LNCAP (cell line): ENCODE measurements around the gene CNOT11.

Source experiments
- TF ChIP-seq, protein P1 (sequence below): fragments of 450-650 bp; IDR thresholded peaks from 2 replicates; pipeline ENCODE4 v1.5.1; 2017; ENCODE audit warnings: mild to moderate bottlenecking

Gene CNOT11

DNA sequence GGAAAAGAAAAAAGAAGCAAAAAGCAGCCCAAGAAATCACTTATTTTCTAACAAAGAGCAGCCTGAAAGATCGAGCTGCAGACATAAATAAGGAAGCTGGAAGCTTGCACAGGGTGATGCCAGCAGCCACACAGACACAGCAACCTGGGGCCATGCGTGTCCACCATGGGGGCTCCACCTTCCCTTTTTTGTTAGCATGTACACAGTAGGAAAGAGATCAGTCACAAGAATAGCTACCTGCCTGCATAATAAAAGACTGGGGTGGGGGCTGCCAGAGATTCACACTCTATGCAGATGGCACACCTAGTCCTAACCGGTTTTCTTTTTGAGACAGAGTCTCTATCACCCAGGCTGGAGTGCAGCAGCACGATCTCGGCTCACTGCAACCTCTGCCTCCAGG, 2.9 kb upstream of the CNOT11 start:
- TF ChIP-seq, protein P1, sequence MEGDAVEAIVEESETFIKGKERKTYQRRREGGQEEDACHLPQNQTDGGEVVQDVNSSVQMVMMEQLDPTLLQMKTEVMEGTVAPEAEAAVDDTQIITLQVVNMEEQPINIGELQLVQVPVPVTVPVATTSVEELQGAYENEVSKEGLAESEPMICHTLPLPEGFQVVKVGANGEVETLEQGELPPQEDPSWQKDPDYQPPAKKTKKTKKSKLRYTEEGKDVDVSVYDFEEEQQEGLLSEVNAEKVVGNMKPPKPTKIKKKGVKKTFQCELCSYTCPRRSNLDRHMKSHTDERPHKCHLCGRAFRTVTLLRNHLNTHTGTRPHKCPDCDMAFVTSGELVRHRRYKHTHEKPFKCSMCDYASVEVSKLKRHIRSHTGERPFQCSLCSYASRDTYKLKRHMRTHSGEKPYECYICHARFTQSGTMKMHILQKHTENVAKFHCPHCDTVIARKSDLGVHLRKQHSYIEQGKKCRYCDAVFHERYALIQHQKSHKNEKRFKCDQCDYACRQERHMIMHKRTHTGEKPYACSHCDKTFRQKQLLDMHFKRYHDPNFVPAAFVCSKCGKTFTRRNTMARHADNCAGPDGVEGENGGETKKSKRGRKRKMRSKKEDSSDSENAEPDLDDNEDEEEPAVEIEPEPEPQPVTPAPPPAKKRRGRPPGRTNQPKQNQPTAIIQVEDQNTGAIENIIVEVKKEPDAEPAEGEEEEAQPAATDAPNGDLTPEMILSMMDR: no peak

DNA sequence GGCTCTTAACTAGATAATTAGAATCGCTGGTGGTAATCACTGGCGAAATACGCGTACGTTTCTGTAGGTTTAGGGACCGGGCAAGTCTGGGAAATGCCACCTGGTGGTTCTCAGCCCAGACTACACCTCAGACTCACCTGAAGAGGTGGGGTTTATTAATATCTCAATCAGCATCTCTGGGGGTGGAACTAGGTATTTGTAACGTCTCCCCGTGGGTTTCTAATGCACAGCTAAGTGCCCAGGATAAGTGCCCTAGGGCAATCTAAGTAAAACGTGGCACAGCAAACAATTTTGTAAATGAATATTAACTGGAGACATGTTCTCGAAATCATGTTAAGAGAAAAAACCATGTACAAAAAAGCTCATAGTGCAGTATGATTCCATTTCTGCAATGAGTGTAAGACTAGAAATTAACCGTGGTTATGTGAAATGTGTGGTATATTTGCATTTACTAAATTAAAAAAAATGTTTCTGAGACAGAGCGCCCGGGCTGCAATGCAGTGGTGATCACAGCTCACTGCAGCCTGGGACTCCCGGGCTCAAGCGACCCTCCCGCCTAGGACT, 760 bp upstream of the CNOT11 start:
- TF ChIP-seq, protein P1: peak; percentile 61

DNA sequence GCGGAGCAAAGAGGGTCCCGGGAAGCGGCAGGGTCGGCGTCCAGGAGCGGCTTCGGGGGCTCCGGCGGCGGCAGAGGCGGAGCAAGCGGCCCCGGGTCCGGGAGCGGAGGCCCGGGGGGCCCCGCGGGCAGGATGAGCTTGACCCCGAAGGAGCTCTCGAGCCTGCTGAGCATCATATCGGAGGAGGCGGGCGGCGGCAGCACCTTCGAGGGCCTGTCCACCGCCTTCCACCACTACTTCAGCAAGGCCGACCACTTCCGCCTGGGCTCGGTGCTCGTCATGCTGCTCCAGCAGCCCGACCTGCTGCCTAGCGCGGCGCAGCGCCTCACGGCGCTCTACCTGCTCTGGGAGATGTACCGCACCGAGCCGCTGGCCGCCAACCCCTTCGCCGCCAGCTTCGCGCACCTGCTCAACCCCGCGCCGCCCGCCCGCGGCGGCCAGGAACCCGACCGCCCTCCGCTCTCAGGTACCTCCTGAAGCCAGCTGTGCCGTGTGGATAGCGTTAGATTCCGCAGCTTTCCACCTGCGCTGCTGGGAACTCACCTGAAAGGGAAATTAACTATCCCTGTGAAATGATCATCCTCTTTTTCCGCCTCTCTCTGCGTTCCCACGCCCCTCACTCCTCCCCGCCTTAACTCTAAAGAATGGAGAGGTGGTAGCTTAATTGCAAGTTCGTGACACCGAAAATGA, 472 bp downstream of the CNOT11 start:
- TF ChIP-seq, protein P1: no peak

DNA sequence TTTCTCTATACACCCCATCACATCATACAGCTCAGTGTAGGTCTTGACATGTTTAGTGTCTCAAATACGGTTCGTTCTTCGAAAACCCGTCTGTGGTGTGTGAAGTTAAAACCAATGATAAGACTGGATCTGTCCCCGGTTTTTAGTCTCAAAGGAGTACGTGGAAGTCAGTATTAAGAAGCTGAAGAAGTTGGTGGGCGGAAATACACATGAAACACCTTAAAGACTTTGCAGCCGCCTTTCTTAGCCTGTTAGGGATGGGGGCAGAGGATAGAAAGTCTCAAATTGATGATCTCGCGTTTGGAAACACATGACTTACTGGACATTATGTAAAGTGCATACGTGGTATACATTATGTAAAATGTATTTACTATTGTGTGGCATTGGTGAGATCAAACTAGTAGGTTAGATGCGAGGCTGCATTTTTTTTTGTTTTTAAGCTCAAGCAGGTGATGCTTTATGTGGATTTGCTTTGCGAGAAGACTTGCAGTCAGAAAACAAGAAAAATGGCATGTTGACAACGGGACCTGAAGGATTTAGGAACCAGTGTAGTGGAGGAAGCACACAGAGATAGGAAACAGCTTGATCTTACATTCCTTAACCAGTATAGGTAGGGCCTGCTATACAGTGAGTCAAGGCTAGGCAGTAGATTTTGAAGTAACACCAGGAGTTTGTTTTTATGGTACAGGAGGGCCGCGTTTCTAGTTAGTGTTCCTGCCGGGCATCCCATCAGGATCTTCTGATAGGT, 1.2 kb downstream of the CNOT11 start:
- TF ChIP-seq, protein P1: no peak

DNA sequence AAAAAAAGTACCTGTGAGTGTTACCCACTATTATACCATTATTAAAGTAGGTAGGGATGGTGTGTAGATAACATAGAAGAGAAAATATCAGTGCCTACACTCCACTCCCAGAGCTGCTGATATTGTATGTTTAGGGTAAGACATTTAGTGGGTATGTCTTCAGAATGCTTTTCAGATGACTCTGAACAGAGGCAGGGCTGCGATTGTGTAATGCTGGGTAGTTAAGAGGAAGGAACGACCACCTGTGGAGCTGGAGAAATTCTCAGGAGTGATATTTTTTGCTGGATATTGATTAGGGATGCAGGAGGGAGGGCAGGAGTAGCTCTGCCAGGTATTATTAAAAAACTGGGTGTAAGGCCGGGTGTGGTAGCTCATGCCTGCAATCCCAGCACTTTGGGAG, 2.8 kb downstream of the CNOT11 start:
- TF ChIP-seq, protein P1: no peak

DNA sequence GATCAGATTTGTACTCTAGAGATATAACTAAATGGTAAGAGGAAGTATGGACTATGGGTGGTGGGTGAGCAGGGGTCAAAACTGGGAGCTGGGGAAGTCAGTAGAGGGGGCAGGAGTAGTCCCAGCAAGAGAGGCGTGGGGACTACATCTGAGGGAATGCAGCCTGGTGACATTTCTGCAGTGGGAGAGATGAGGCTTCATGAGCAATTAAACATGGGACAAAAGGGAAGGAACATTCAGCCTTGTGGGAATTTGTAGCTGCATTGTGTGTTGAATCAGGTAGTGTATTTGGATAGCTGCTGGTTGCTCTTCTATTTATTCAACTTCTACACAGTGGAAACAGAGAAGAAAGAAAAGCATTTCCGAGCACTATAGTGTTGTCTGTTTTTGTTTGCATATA, 3.6 kb downstream of the CNOT11 start:
- TF ChIP-seq, protein P1: no peak

DNA sequence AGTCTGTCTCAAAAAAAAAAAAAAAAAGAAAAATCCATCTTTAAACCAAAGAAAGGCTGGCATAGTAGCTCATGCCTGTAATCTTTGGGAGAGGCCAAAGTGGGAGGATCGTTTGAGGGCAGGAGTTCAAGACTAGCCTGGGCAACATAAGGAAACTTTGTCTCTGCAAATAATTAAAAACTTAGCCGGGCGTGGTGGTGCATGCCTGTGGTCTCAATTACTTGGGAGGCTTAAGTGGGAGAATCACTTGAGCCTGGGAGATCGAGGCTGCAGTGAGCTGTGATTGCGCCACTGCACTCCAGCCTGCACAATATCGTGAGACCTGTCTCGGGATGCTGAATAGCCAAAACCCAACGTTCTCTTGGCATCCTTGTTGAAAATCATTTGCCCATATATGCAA, 6.1 kb downstream of the CNOT11 start:
- TF ChIP-seq, protein P1: no peak
